ENCODE measurements around the gene OR10G3.

Gene OR10G3

DNA sequence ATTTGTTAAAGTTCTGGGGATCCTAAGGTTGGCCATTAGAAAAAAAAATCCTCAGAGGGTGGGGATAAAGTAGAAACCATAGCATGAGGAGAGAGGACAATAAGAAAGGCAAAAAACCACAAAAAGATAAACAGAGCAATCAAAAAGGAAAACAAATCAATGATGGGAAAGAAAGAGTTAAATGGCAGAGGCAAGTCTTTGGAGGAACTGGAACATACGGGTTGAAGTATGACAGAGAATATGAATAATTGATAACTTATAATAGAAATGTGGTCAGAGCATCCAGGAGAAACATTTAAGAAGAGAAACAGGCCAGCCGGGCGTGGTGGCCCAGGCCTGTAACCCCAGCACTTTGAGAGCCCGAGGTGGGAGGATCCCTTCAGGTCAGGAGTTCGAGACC lies 35.9 kb downstream of the OR10G3 start:
- TF ChIP-seq, protein P1, sequence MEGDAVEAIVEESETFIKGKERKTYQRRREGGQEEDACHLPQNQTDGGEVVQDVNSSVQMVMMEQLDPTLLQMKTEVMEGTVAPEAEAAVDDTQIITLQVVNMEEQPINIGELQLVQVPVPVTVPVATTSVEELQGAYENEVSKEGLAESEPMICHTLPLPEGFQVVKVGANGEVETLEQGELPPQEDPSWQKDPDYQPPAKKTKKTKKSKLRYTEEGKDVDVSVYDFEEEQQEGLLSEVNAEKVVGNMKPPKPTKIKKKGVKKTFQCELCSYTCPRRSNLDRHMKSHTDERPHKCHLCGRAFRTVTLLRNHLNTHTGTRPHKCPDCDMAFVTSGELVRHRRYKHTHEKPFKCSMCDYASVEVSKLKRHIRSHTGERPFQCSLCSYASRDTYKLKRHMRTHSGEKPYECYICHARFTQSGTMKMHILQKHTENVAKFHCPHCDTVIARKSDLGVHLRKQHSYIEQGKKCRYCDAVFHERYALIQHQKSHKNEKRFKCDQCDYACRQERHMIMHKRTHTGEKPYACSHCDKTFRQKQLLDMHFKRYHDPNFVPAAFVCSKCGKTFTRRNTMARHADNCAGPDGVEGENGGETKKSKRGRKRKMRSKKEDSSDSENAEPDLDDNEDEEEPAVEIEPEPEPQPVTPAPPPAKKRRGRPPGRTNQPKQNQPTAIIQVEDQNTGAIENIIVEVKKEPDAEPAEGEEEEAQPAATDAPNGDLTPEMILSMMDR (IDR thresholded peaks at IDR 0.05; ENCODE audit: borderline replicate concordance, insufficient read depth, low read depth, low read length), result no peak
- no peak overlapping the region for H3K4me3 ChIP-seq (ENCODE audit: low read depth, low read length)

GRCh38 chr14:21543521-21543960 lies 36.3 kb downstream of the OR10G3 start:
- H3K4me3 ChIP-seq (ENCODE audit: low read depth, low read length), result no peak overlapping the region

DNA sequence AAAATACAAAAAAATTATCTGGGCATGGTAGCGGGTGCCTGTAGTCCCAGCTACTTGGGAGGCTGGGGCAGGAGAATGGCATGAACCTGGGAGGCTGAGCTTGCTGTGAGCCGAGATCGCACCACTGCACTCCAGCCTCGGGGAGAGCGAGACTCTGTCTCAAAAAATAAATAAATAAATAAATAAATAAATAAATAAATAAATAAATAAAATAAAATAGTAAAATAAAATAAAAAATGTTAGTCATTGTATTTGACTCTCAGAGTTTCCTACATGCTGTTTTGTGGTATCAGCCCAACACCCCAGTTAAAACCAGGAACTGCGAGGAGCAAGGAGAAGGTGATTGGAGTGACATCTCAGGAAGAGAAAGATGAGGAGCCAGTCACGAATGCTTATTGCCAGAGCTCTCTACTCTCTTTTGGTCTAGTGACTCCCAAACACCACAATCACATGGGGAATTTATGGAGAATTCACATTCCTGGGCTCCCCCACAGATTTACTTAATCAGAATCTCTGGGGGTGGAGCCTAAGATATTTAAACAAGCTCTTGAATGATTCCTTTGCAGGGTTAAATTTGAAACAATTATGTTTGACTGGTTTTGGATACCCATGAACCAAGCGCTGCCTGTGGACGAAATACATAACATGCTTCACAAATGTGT lies 38.3 kb downstream of the OR10G3 start:
- no peak overlapping the region for H3K4me3 ChIP-seq (ENCODE audit: low read depth, low read length)
- TF ChIP-seq, protein P1 (IDR thresholded peaks at IDR 0.05; ENCODE audit: borderline replicate concordance, insufficient read depth, low read depth, low read length), result no peak

More at GRCh38 chr14:21543521-21543960, 36.3 kb downstream of the OR10G3 start:
- TF ChIP-seq, protein P1 (IDR thresholded peaks at IDR 0.05; ENCODE audit: borderline replicate concordance, insufficient read depth, low read depth, low read length), result no peak

GRCh38 chr14:21539189-21539940 lies 40.5 kb downstream of the OR10G3 start:
- TF ChIP-seq, protein P1 (IDR thresholded peaks at IDR 0.05; ENCODE audit: borderline replicate concordance, insufficient read depth, low read depth, low read length), result no peak
- no peak overlapping the region for H3K4me3 ChIP-seq (ENCODE audit: low read depth, low read length)

- TF ChIP-seq, protein P1 (IDR thresholded peaks at IDR 0.05; ENCODE audit: borderline replicate concordance, insufficient read depth, low read depth, low read length), result no peak
- no peak overlapping the region for H3K4me3 ChIP-seq (ENCODE audit: low read depth, low read length)
These were observed 42.8 kb downstream of the OR10G3 start for GRCh38 chr14:21537090-21537424.

GRCh38 chr14:21536418-21537089 lies 43.3 kb downstream of the OR10G3 start:
- H3K4me3 ChIP-seq (ENCODE audit: low read depth, low read length), result no peak overlapping the region
- TF ChIP-seq, protein P1 (IDR thresholded peaks at IDR 0.05; ENCODE audit: borderline replicate concordance, insufficient read depth, low read depth, low read length), result no peak

Data from GM12875 (cell line).